HepG2 (cell line): ENCODE data around the gene DLX6. TPM values are rescaled to one million over a fixed set of nuclear protein-coding genes. Genes with fewer than 3 reads are reported as not detected.

Experiments
- CHD4 ChIP-seq: fragments of 200-600 bp; sonication (generic); IDR thresholded peaks from 2 replicates; pipeline ENCODE4 v1.7.0; 2017; ENCODE audit warnings: mild to moderate bottlenecking, low read length, borderline replicate concordance
- DBP ChIP-seq: sonication (generic); formaldehyde crosslinking; IDR thresholded peaks from 2 replicates; pipeline ENCODE4 v1.4.0; 2020; ENCODE audit warnings: missing genetic modification reagents; ENCODE audit errors: not compliant biosample characterization
- ETV5 ChIP-seq: IDR thresholded peaks from 2 replicates; pipeline ENCODE4 v1.6.1; 2018; ENCODE audit warnings: missing biosample characterization, missing genetic modification reagents, inconsistent platforms, borderline replicate concordance
- FOXA3 ChIP-seq: IDR thresholded peaks from 2 replicates; pipeline ENCODE4 v1.6.1; 2016; ENCODE audit warnings: missing genetic modification reagents, missing compliant biosample characterization
- FOXO4 ChIP-seq: sonication (generic); formaldehyde crosslinking; conservative IDR thresholded peaks from 2 replicates; pipeline ENCODE4 v1.8.1; 2023; ENCODE audit warnings: missing genetic modification reagents
- HDAC1 ChIP-seq: sonication (generic); formaldehyde crosslinking; IDR thresholded peaks from 2 replicates; pipeline ENCODE4 v1.5.1; 2020; ENCODE audit warnings: mild to moderate bottlenecking, missing genetic modification reagents
- IKZF5 ChIP-seq: IDR thresholded peaks from 2 replicates; pipeline ENCODE4 v1.6.1; 2018; ENCODE audit warnings: missing genetic modification reagents, mild to moderate bottlenecking, missing compliant biosample characterization
- ISL2 ChIP-seq: sonication (generic); formaldehyde crosslinking; IDR thresholded peaks from 2 replicates; pipeline ENCODE4 v1.5.0; 2020; ENCODE audit warnings: missing genetic modification reagents
- KDM5B ChIP-seq: sonication (generic); formaldehyde crosslinking; IDR thresholded peaks from 2 replicates; pipeline ENCODE4 v1.4.0; 2020; ENCODE audit warnings: missing genetic modification reagents, mild to moderate bottlenecking, borderline replicate concordance
- MAZ ChIP-seq, 2 experiments: sonication (generic) in 1 of 2; formaldehyde crosslinking in 1 of 2; IDR thresholded peaks; 2 replicates each; pipeline versions ENCODE4 v1.5.0 to v1.6.1; 2012 to 2020; ENCODE audit warnings: low read depth in 2 of 2, mild to moderate bottlenecking in 2 of 2, borderline replicate concordance in 1 of 2, improper control_type of control experiment in 1 of 2, low read length in 1 of 2, missing genetic modification reagents in 1 of 2, moderate library complexity in 1 of 2
- NR2C2 ChIP-seq: sonication (generic); formaldehyde crosslinking; IDR thresholded peaks from 2 replicates; pipeline ENCODE4 v1.4.0; 2020; ENCODE audit warnings: missing genetic modification reagents, mild to moderate bottlenecking, moderate library complexity, borderline replicate concordance
- PATZ1 ChIP-seq: sonication (generic); formaldehyde crosslinking; IDR thresholded peaks from 2 replicates; pipeline ENCODE4 v1.4.0; 2020; ENCODE audit warnings: missing genetic modification reagents
- PHF20 ChIP-seq: sonication (generic); formaldehyde crosslinking; IDR thresholded peaks from 2 replicates; pipeline ENCODE4 v1.5.0; 2020; ENCODE audit warnings: mild to moderate bottlenecking, missing genetic modification reagents
- POLR2A ChIP-seq, 2 experiments: IDR thresholded peaks; 2 replicates each; pipeline ENCODE4 v1.6.1; 2011; ENCODE audit warnings: low read depth in 2 of 2, low read length in 2 of 2, mild to moderate bottlenecking in 1 of 2, moderate library complexity in 1 of 2; ENCODE audit not compliant: insufficient read depth in 1 of 2
- PTBP1 ChIP-seq: fragments of 200-400 bp; formaldehyde crosslinking; IDR thresholded peaks from 2 replicates; pipeline ENCODE4 v1.6.1; 2018; ENCODE audit warnings: low read length, low read depth; ENCODE audit not compliant: poor library complexity, severe bottlenecking
- RAD21 ChIP-seq: fragments of 450-650 bp; formaldehyde crosslinking; IDR thresholded peaks from 2 replicates; pipeline ENCODE4 v1.5.0; 2020; ENCODE audit warnings: mild to moderate bottlenecking
- TRIM24 ChIP-seq: sonication (generic); formaldehyde crosslinking; IDR thresholded peaks from 2 replicates; pipeline ENCODE4 v1.8.0; 2022; ENCODE audit warnings: mild to moderate bottlenecking, missing genetic modification reagents
- ZNF354B ChIP-seq: sonication (generic); formaldehyde crosslinking; IDR thresholded peaks from 2 replicates; pipeline ENCODE4 v1.8.0; 2022; ENCODE audit warnings: mild to moderate bottlenecking, missing genetic modification reagents
- ZNF567 ChIP-seq: sonication (generic); formaldehyde crosslinking; IDR thresholded peaks from 2 replicates; pipeline ENCODE4 v1.8.1; 2023; ENCODE audit warnings: mild to moderate bottlenecking, missing genetic modification reagents, borderline replicate concordance
- ZNF589 ChIP-seq: sonication (generic); formaldehyde crosslinking; conservative IDR thresholded peaks from 2 replicates; pipeline ENCODE4 v1.8.0; 2022; ENCODE audit warnings: mild to moderate bottlenecking, moderate library complexity, missing genetic modification reagents
- ZNF619 ChIP-seq: sonication (generic); formaldehyde crosslinking; IDR thresholded peaks from 2 replicates; pipeline ENCODE4 v1.4.0; 2020; ENCODE audit warnings: mild to moderate bottlenecking, missing genetic modification reagents
- ZNF740 ChIP-seq: sonication (generic); formaldehyde crosslinking; IDR thresholded peaks from 2 replicates; pipeline ENCODE4 v1.4.0; 2020; ENCODE audit warnings: missing genetic modification reagents
- ZNF790 ChIP-seq: sonication (generic); formaldehyde crosslinking; IDR thresholded peaks from 2 replicates; pipeline ENCODE4 v1.8.0; 2022; ENCODE audit warnings: missing genetic modification reagents, mild to moderate bottlenecking, borderline replicate concordance
- polyA plus RNA-seq, 8 experiments: library from polyadenylated mRNA; depleted of rRNA in 3 of 8; stranded (reverse) in 7 of 8; unstranded in 1 of 8; fragments of >200 nt; fragmentation: Illumina TruSeq in 4 of 8; extraction: Trizol in 4 of 8; gene quantifications; 2 replicates each; pipeline versions ENCODE4 v1.2.1 to v1.2.3, GENCODE V29; 2011 to 2016; ENCODE audit warnings: low read depth in 4 of 8, missing spikeins in 1 of 8, mixed read lengths in 1 of 8; ENCODE audit not compliant: insufficient read depth in 1 of 8
- total RNA-seq, 5 experiments: library from RNA; depleted of rRNA; stranded (reverse); fragments of >200 nt; fragmentation: Illumina TruSeq; extraction: Trizol; gene quantifications; 2 replicates each; pipeline ENCODE4 v1.2.3, GENCODE V29; 2016; ENCODE audit warnings: low read depth in 1 of 5

Gene DLX6
- total and polyA plus RNA-seq, 2 of the 13 experiments (the other 11 are each of a cell fraction or from before 2014, with no cell fraction given), result 3.5 to 5.5 TPM

GRCh38 chr7:97016381-97017191 lies 11.2 kb downstream of the DLX6 start (continued):
- TF ChIP-seq RAD21 (CRISPR knock-in tag), result peak; percentile 46; the same call in 1 of the 2 replicates
- no peak for TF ChIP-seq FOXO4 (CRISPR knock-in tag)
- TF ChIP-seq ZNF354B (CRISPR knock-in tag), result no peak
- TF ChIP-seq IKZF5 (CRISPR knock-in tag), result peak; percentile 38
- TF ChIP-seq ZNF589, result 0 out of 2 replicates have a peak, but pooled peaks have one; percentile 54
- TF ChIP-seq TRIM24 (CRISPR knock-in tag), result no peak
- no peak for TF ChIP-seq FOXA3
- TF ChIP-seq MAZ (IDR thresholded peaks at IDR 0.05; ENCODE audit: borderline replicate concordance, low read depth, low read length), result peak; percentile 22; the same call in 1 of the 2 replicates
- TF ChIP-seq MAZ (CRISPR knock-in tag; IDR thresholded peaks at IDR 0.05; ENCODE audit: low read depth), result no peak; the same call in 1 of the 2 replicates
- no peak for TF ChIP-seq CHD4
- peak; percentile 72; the same call in 1 of the 2 replicates for TF ChIP-seq KDM5B (CRISPR knock-in tag)
- peak; percentile 41; the same call in 1 of the 2 replicates for TF ChIP-seq ETV5 (CRISPR knock-in tag)
- no peak for TF ChIP-seq PTBP1
- TF ChIP-seq ZNF567 (CRISPR knock-in tag), result no peak; the same call in 1 of the 2 replicates
- TF ChIP-seq ZNF790 (CRISPR knock-in tag), result no peak
- no peak for TF ChIP-seq DBP (CRISPR knock-in tag)
- peak; percentile 66 for TF ChIP-seq ZNF740 (CRISPR knock-in tag)
- TF ChIP-seq POLR2A (IDR thresholded peaks at IDR 0.05; ENCODE audit: insufficient read depth in 1 of 2, low read depth in 2 of 2, low read length in 2 of 2), result peak; percentile 56 to 82; a peak in 3 of 4 replicates
- peak; percentile 35; the same call in 1 of the 2 replicates for TF ChIP-seq HDAC1
- no peak for TF ChIP-seq NR2C2
- TF ChIP-seq ZNF619, result peak; percentile 80; the same call in 1 of the 2 replicates
- TF ChIP-seq PATZ1 (CRISPR knock-in tag), result peak; percentile 60; the same call in 1 of the 2 replicates
- no peak; the same call in 1 of the 2 replicates for TF ChIP-seq PHF20 (CRISPR knock-in tag)
- TF ChIP-seq ISL2 (CRISPR knock-in tag), result no peak; the same call in 1 of the 2 replicates
